ENCODE measurements around the gene DEPDC7. TPM values are rescaled to one million over a fixed set of nuclear protein-coding genes. Genes with fewer than 3 reads are reported as not detected.
"Not testable (repeated sequence)": the region's sequence is repeated elsewhere in the genome, so short reads cannot be mapped to it uniquely, and the experiment has no call there.

DEPDC7 gene
- total and polyA plus RNA-seq, 2 of the 8 experiments (the other 6 are each of a cell fraction or from before 2014, with no cell fraction given): 3.1 to 7.6 TPM

DNA sequence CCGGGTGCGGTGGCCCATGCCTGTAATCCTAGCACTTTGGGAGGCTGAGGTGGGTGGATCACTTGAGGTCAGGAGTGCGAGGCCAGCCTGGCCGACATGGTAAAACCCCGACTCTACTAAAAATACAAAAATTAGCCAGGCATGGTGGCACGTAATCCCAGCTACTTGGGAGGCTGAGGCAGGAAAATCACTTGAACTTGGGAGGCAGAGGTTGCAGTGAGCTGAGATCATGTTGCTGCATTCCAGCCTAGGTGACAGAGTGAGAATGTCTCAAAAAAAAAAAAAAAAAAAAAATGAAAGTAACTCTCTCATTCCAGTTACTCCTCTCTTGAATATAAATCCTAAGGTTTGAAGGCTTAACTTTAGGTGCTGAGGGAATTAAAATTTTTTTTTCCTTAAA, 13.5 kb downstream of the DEPDC7 start:
- WGBS, 2 experiments (ENCODE audit: extremely low coverage in 1 of 2, insufficient coverage in 1 of 2, insufficient read length in 1 of 2, insufficient replicate concordance in 2 of 2, low coverage in 1 of 2, low lambda C conversion rate in 2 of 2, missing lambda C conversion rate in 1 of 2): 89% methylated on average over 6 of the region's 6 CpGs; no CpG with 5 or more reads in 1 of the 2 experiments
- not testable (repeated sequence) for H3K18ac ChIP-seq (ENCODE audit: extremely low read depth, low read length)

More for the DNA sequence above, 13.5 kb downstream of the DEPDC7 start:
- not testable (repeated sequence) for H3K4ac ChIP-seq (replicated peaks; ENCODE audit: insufficient read length, low read depth, low read length); H4K91ac ChIP-seq (replicated peaks; ENCODE audit: insufficient read length, low read length); H3K79me1 ChIP-seq (ENCODE audit: low read depth, low read length); DNase-seq (ENCODE audit: low read depth in 1 of 2, low spot score in 2 of 2); H3K23me2 ChIP-seq (ENCODE audit: low read depth, low read length); H3K23ac ChIP-seq (ENCODE audit: insufficient read length); H3K9ac ChIP-seq (replicated peaks in 1 of 4; ENCODE audit: extremely low read depth in 1 of 4, low read depth in 3 of 4, low read length in 3 of 4); H3K79me2 ChIP-seq (ENCODE audit: control insufficient read depth in 1 of 2, insufficient read depth in 2 of 2, low read length in 2 of 2); H3K4me2 ChIP-seq (ENCODE audit: insufficient read depth in 1 of 2, low read depth in 2 of 2, low read length in 2 of 2); H3K36me3 ChIP-seq (ENCODE audit: control insufficient read depth in 2 of 4, insufficient read depth in 4 of 4, low read length in 3 of 4); H3K4me3 ChIP-seq (ENCODE audit: extremely low read depth in 1 of 4, insufficient read depth in 2 of 4, low read depth in 3 of 4, low read length in 4 of 4); H2BK15ac ChIP-seq (ENCODE audit: low read length); FAIRE-seq; H2BK12ac ChIP-seq (ENCODE audit: low read depth, low read length); H3K27me3 ChIP-seq (replicated peaks in 1 of 4; ENCODE audit: control insufficient read depth in 3 of 4, extremely low read depth in 1 of 4, insufficient read depth in 3 of 4, low read length in 3 of 4); H3K56ac ChIP-seq (replicated peaks; ENCODE audit: insufficient read length, low read depth, low read length); H4K5ac ChIP-seq (ENCODE audit: insufficient read length, low read depth, low read length); H3K14ac ChIP-seq (ENCODE audit: insufficient read length); H2BK120ac ChIP-seq (replicated peaks; ENCODE audit: low read depth, low read length); H3K4me1 ChIP-seq (replicated peaks in 1 of 4; ENCODE audit: control insufficient read depth in 3 of 4, insufficient read depth in 4 of 4, low read length in 3 of 4); H3K27ac ChIP-seq (ENCODE audit: low read depth, low read length); H4K20me1 ChIP-seq (replicated peaks in 1 of 2; ENCODE audit: control insufficient read depth in 1 of 2, insufficient read depth in 2 of 2, low read length in 2 of 2); H2BK20ac ChIP-seq (ENCODE audit: low read length); H4K8ac ChIP-seq (ENCODE audit: extremely low read depth, insufficient read depth, low read length); H2AK5ac ChIP-seq (ENCODE audit: low read depth, low read length); H3K9me3 ChIP-seq (ENCODE audit: insufficient read depth in 2 of 2, low read depth in 1 of 2, low read length in 1 of 2); H2BK5ac ChIP-seq (ENCODE audit: low read depth, low read length); H2AFZ ChIP-seq (ENCODE audit: low read length)
- ChIA-PET POLR2A (ENCODE audit: partially characterized antibody) (interaction anchor here (1.1 to 1.6 kb wide), 2 partner anchors 10 to 13 kb away, joined by 4 to 5 read pairs; partner anchors contain the start of genes DEPDC7 and TCP11L1), CTCF (ENCODE audit: partially characterized antibody) (interaction anchor here (0.5 to 1.3 kb wide), 5 partner anchors 13 to 791 kb away, joined by 3 to 4 read pairs (median 3); partner anchors contain the start of gene DEPDC7)

All from H1 (cell line).